Right cardiac atrium (tissue), 5 donors: ENCODE results near the gene NET1. TPM values are rescaled to one million over a fixed set of nuclear protein-coding genes. Genes with fewer than 3 reads are reported as not detected.
"Not testable (repeated sequence)": the region's sequence is repeated elsewhere in the genome, so short reads cannot be mapped to it uniquely, and the experiment has no call there.

Source experiments
- ATAC-seq, 2 donors: fragments of 200-7000 bp; cut with Tn5 transposase; one replicate each; pipeline versions ENCODE4 v1.8.0 to v1.9.1; 2020; ENCODE audit warnings: moderate library complexity in 2 of 2, mild to moderate bottlenecking in 1 of 2
- DNase-seq, 3 donors: peaks; one replicate each; pipeline ENCODE4 v3.0.0-alpha.2; 2020
- H3K27ac ChIP-seq: one replicate; pipeline ENCODE4 v1.5.1; 2013; ENCODE audit warnings: mild to moderate bottlenecking, low read length, control low read depth, moderate library complexity
- H3K27me3 ChIP-seq: one replicate; pipeline ENCODE4 v1.6.1; 2013; ENCODE audit not compliant: control insufficient read depth, insufficient read depth
- H3K4me1 ChIP-seq: one replicate; pipeline ENCODE4 v1.6.1; 2013; ENCODE audit warnings: low read length; ENCODE audit not compliant: control insufficient read depth, insufficient read depth
- H3K4me3 ChIP-seq: one replicate; pipeline ENCODE4 v1.5.1; 2013; ENCODE audit warnings: low read length, control low read depth
- H3K9me3 ChIP-seq: one replicate; pipeline ENCODE4 v1.6.1; 2013; ENCODE audit warnings: low read length; ENCODE audit not compliant: control insufficient read depth
- WGBS: extraction: QIAGEN DNeasy Blood & Tissue Kit; methylation state at CpG from one replicate; pipeline ENCODE4 v1.1.7; 2013; 5-methylcytosine and 5-hydroxymethylcytosine counted together
- intact Hi-C, 4 donors: fragments of 100-400 bp; cut with DNase I; formaldehyde crosslinking; loops; one replicate each; pipeline versions ENCODE4 v1.11.0 to v1.14.0; 2022 to 2023
- polyA plus RNA-seq: library from polyadenylated mRNA; stranded (reverse); fragments of 200-250 nt; gene quantifications from one replicate; pipeline ENCODE4 v1.2.3, GENCODE V29; 2013
- total RNA-seq, 4 donors: library from RNA; stranded (reverse); fragmentation: NEBNext Ultra II Directional; extraction: Animal tissue kit (Norgen Biotek cat#: 25700); gene quantifications; one replicate each; pipeline ENCODE4 v1.2.1, GENCODE V29; 2021
- donor health status: healthy with polysubstance abuse.
- donor health status: DM: no; HTN: yes; CAD: no.
- donor health status: DM: no; HTN: no; CAD: no.
- donor health status: DM: no; HTN: yes; CAD: no; lungs with severe emphysema.
- donor health status: DM: yes; HTN: yes; CAD: no.

Gene NET1
- total and polyA plus RNA-seq, 5 donors = 6.7 to 26.6 (median 16.9) TPM

GRCh38 chr10:5379202-5379601 is 33.2 kb upstream of the NET1 start:
- ATAC-seq, intact Hi-C loops, H3K9me3 ChIP-seq, H3K27ac ChIP-seq, H3K27me3 ChIP-seq, H3K4me1 ChIP-seq, DNase-seq, H3K4me3 ChIP-seq: not testable (repeated sequence)
- WGBS = 95% methylated on average over 5 of the region's 5 CpGs

- 91% methylated on average over 12 of the region's 12 CpGs for WGBS
- ATAC-seq, H3K9me3 ChIP-seq, intact Hi-C loops, H3K27ac ChIP-seq, H3K4me3 ChIP-seq, H3K27me3 ChIP-seq, DNase-seq, H3K4me1 ChIP-seq: not testable (repeated sequence)
Observed at GRCh38 chr10:5380395-5380794, 32.0 kb upstream of the NET1 start.

- Histone ChIP-seq H3K27ac (no peak overlapping the region), H3K9me3 (no peaks in the 10 kb centered on the region), H3K27me3 (no peaks in the 10 kb centered on the region), H3K4me1 (no peaks in the 10 kb centered on the region), H3K4me3 (no peak overlapping the region)
- intact Hi-C loops = no loop called here
- DNase-seq (no peak), ATAC-seq (peak in 1 of 2 donors; percentile 23)
- WGBS = 93% methylated on average over 2 of the region's 2 CpGs
Observed at GRCh38 chr10:5381187-5381586, 31.2 kb upstream of the NET1 start.

GRCh38 chr10:5385224-5385623 is 27.1 kb upstream of the NET1 start:
- ATAC-seq (no peak), DNase-seq (no peak)
- Histone ChIP-seq H3K27me3 (no peaks in the 10 kb centered on the region), H3K4me3 (no peak overlapping the region), H3K27ac (no peak overlapping the region), H3K4me1 (no peaks in the 10 kb centered on the region), H3K9me3 (no peaks in the 10 kb centered on the region)
- WGBS = 82% methylated on average over 2 of the region's 2 CpGs
- intact Hi-C loops = loop anchor here in 1 of 4 donors (5.0 kb wide), 1 partner anchor 538 kb away; no protein-coding TSS in a partner anchor

GRCh38 chr10:5387169-5387568 is 25.2 kb upstream of the NET1 start:
- Histone ChIP-seq H3K4me1 (no peaks in the 10 kb centered on the region), H3K27ac (no peak overlapping the region), H3K27me3 (no peaks in the 10 kb centered on the region), H3K9me3 (no peaks in the 10 kb centered on the region), H3K4me3 (no peak overlapping the region)
- ATAC-seq (no peak), DNase-seq (no peak)
- intact Hi-C loops = loop anchor here in 1 of 4 donors (5.0 kb wide), 1 partner anchor 540 kb away; no protein-coding TSS in a partner anchor
- 83% methylated on average over 5 of the region's 5 CpGs for WGBS

GRCh38 chr10:5390607-5391205 is 21.7 kb upstream of the NET1 start:
- Histone ChIP-seq H3K4me1 (no peaks in the 10 kb centered on the region), H3K27me3 (no peaks in the 10 kb centered on the region), H3K27ac (no peak overlapping the region), H3K4me3 (no peak overlapping the region), H3K9me3 (no peaks in the 10 kb centered on the region)
- ATAC-seq (no peak), DNase-seq (no peak)
- intact Hi-C loops = no loop called here
- WGBS = 97% methylated on average over 1 of the region's 1 CpG

- H3K27ac ChIP-seq = no peak overlapping the region
- DNase-seq = no peak
- intact Hi-C loops = no loop called here
- ATAC-seq = peak in 1 of 2 donors; percentile 61
- H3K4me1 ChIP-seq = no peaks in the 10 kb centered on the region
- no peaks in the 10 kb centered on the region for H3K27me3 ChIP-seq
- no peaks in the 10 kb centered on the region for H3K9me3 ChIP-seq
- WGBS = 74% methylated on average over 3 of the region's 3 CpGs
- no peak overlapping the region for H3K4me3 ChIP-seq
Observed at GRCh38 chr10:5391790-5392189, 20.6 kb upstream of the NET1 start.

- 94% methylated on average over 14 of the region's 14 CpGs for WGBS
- no peak for ATAC-seq
- Histone ChIP-seq H3K4me1 (no peaks in the 10 kb centered on the region), H3K27ac (no peak overlapping the region), H3K27me3 (no peaks in the 10 kb centered on the region), H3K9me3 (no peaks in the 10 kb centered on the region), H3K4me3 (no peak overlapping the region)
- intact Hi-C loops = no loop called here
- no peak for DNase-seq
Observed at GRCh38 chr10:5393529-5393928, 18.8 kb upstream of the NET1 start.

- ATAC-seq (no peak), DNase-seq (no peak)
- H3K9me3 ChIP-seq = no peaks in the 10 kb centered on the region
- H3K4me1 ChIP-seq = no peaks in the 10 kb centered on the region
- intact Hi-C loops = no loop called here
- H3K4me3 ChIP-seq = no peak overlapping the region
- no peaks in the 10 kb centered on the region for H3K27me3 ChIP-seq
- H3K27ac ChIP-seq = no peak overlapping the region
- WGBS = 90% methylated on average over 18 of the region's 18 CpGs
Observed at GRCh38 chr10:5395168-5395567, 17.2 kb upstream of the NET1 start.

GRCh38 chr10:5396556-5397300 is 15.6 kb upstream of the NET1 start:
- ATAC-seq = no peak
- Histone ChIP-seq H3K9me3 (no peaks in the 10 kb centered on the region), H3K4me1 (no peaks in the 10 kb centered on the region), H3K4me3 (no peak overlapping the region), H3K27me3 (no peaks in the 10 kb centered on the region), H3K27ac (no peak overlapping the region)
- intact Hi-C loops = no loop called here
- WGBS = 92% methylated on average over 12 of the region's 12 CpGs
- DNase-seq = no peak

GRCh38 chr10:5399332-5399731 is 13.0 kb upstream of the NET1 start:
- Histone ChIP-seq H3K4me1 (no peaks in the 10 kb centered on the region), H3K27me3 (no peaks in the 10 kb centered on the region), H3K4me3 (no peak overlapping the region), H3K27ac (no peak overlapping the region), H3K9me3 (no peaks in the 10 kb centered on the region)
- 77% methylated on average over 6 of the region's 6 CpGs for WGBS
- ATAC-seq (no peak), DNase-seq (no peak)
- intact Hi-C loops = no loop called here
